Measurements from ENCODE around the gene HSD3B7.
A peak's percentile ranks its signal among the peaks of the same experiment; 100 is the strongest.

The HSD3B7 gene

GRCh38 chr16:30957456-30958174 lies 27.4 kb upstream of the HSD3B7 start, which contains the start of gene SETD1A:
Gene SETD1A, plus strand, starts transcription at chr16:30957754. Its CDS starts 978 bp downstream, at chr16:30958732.
- DNase-seq, result peak; percentile 98

- DNase-seq, result no peak
Measured at GRCh38 chr16:30958175-30959079, 26.6 kb upstream of the HSD3B7 start.

- no peak for DNase-seq
Measured at GRCh38 chr16:30961384-30961783, 23.6 kb upstream of the HSD3B7 start.

- DNase-seq, result no peak
Measured at GRCh38 chr16:30963925-30964511, 21.0 kb upstream of the HSD3B7 start.

GRCh38 chr16:30964574-30965226 lies 20.3 kb upstream of the HSD3B7 start:
- DNase-seq, result no peak

DNA sequence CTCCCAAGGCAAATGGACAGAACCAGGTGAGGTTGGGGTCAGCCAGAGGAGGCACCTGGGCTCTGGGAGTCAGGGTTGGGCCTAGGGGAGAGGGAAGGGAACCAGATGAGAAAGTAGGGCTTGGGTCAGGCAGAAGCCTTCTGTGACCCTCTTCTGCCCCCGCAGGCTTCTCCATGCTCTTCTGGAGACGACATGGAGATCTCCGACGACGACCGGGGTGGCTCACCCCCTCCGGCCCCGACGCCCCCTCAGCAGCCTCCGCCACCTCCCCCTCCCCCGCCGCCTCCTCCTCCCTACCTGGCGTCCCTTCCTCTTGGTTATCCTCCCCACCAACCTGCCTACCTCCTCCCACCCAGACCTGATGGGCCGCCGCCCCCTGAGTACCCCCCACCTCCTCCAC lies 19.6 kb upstream of the HSD3B7 start:
- no peak for DNase-seq

DNA sequence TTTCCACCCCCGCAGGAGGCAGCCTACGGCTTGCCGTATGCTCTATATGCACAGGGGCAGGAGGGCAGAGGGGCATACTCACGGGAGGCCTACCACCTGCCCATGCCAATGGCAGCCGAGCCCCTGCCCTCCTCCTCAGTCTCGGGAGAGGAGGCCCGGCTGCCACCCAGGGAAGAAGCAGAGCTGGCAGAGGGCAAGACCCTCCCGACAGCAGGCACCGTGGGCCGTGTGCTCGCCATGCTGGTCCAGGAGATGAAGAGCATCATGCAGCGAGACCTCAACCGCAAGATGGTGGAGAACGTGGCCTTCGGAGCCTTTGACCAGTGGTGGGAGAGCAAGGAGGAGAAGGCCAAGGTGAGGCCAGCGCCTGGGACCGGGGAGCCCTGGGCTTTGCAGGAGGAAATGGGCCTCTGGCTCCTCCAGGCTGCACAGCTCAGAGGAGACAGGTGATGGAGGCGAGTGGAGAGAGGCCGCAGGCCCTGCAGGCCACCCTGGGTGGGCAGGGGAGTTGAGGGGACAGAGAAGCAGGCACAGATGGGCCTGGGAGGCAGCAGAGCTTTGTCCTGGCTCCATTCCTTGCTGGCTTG lies 18.9 kb upstream of the HSD3B7 start:
- no peak for DNase-seq

- no peak for DNase-seq
Measured at GRCh38 chr16:30967795-30968194, 17.2 kb upstream of the HSD3B7 start.

DNA sequence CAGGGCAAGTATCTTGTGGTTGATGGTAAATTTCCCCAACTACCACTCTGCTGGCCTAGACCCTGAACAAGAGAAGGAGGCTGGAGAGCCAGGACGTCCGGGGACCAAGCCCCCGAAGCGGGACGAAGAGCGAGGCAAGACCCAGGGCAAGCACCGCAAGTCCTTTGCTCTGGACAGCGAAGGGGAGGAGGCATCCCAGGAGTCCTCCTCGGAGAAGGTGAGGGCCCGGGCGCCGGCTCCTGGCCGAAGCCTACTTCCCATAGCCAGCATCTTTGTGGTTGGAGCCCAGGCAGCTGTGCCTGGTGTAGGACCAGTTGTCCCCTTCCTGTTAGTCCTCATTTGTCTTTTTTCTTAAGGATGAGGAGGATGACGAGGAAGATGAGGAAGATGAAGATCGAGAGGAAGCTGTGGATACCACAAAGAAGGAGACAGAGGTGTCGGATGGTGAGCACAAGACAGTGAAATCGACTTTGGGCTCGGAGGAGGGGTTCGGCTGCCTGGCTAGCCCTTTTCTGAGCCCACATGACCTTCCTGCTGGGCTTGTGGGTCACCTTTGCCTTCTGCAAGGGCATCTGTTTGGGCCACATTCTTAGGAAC lies 15.7 kb upstream of the HSD3B7 start:
- no peak for DNase-seq

DNA sequence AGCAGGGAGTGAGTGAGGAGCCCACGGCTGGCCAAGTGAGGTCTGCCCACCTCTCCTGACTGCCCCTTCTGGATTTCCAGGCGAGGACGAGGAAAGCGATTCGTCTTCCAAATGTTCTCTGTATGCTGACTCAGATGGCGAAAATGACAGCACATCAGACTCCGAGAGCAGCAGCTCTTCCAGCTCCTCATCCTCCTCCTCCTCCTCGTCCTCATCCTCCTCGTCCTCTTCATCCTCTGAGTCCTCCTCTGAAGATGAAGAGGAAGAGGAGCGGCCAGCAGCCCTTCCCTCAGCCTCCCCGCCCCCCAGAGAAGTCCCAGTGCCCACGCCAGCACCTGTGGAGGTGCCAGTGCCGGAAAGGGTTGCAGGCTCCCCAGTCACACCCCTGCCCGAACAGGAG lies 13.7 kb upstream of the HSD3B7 start:
- DNase-seq, result no peak

DNA sequence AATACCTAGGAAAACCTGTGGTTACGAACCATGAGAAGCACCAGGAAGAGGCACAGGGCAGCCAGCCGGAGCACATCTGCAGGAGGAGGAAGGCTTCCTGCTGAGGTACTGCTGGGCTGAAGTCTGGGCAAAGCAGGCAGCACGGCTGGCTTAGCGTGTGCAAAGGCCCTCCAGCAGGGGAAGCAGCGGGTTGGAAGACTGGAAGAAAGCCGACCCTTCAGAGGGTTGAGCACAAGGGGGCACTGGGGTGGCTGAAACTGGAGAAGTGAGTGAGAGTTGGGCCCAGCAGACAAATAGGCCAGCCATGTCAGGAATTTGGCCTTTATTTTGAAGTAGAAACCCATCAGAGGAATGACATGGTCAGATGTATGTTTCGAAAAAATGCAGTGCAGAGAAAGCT lies 12.1 kb upstream of the HSD3B7 start:
- DNase-seq, result no peak

DNA sequence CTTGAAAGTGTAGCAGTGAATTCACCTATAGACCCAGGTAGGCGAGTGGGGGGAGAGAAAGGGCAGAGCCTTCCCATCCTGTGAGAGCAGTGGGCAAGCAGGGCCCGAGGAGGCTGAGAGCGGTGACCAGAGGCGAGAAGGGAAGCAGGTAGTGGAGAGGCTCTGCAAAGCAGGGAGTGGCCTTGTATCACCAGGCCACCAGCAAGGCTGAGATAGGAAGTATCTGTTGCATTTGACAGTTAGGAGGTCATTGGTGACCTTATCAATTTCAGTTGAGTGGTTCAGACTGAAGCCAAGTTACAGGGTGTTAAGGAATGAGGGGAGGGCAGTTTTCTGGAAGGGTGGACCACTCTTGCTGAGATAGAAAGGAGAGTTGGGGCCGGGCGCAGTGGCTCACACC lies 10.7 kb upstream of the HSD3B7 start:
- no peak for DNase-seq

DNA sequence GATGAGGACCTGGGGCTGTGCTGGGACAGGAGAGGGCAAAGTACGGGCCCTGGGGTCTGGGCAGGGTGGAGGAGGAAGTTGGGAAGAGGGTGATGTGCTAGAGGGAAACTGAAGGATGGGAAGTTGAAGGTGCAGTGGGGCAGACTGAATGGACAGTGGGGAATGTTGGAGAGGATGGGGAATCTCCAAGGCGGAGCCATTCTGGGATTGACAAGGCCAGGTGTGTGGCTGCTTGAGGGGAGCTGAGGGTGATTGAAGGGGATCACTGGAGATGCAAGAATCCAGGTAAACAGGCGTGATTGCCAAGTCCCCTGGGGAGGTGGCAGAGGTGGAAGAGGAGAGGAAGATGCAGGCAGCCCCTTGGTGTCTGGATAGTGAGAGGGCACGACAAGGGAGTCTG lies 8.5 kb upstream of the HSD3B7 start:
- DNase-seq, result no peak

DNA sequence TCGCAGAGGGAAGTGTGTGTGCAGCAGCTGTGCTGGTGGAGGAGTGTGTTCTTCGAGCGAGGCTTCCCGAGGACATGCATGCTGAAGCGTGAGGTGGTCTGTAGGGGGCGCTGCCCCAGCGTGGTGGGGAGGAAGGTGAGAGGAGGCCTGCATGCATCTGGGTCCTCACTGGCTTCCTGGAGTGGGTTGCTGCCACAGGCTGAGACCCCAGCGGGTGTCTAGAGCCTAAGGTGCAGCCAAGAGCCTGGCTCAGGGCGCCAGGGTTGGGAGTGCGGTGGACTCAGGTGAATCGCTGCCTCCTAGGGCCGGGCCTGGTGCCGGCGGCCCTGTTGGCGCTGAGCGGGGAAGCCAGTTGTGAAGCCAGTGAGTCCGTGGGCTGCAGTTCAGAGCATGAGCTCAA lies 7.5 kb upstream of the HSD3B7 start:
- peak; percentile 26 to 38 for DNase-seq

DNA sequence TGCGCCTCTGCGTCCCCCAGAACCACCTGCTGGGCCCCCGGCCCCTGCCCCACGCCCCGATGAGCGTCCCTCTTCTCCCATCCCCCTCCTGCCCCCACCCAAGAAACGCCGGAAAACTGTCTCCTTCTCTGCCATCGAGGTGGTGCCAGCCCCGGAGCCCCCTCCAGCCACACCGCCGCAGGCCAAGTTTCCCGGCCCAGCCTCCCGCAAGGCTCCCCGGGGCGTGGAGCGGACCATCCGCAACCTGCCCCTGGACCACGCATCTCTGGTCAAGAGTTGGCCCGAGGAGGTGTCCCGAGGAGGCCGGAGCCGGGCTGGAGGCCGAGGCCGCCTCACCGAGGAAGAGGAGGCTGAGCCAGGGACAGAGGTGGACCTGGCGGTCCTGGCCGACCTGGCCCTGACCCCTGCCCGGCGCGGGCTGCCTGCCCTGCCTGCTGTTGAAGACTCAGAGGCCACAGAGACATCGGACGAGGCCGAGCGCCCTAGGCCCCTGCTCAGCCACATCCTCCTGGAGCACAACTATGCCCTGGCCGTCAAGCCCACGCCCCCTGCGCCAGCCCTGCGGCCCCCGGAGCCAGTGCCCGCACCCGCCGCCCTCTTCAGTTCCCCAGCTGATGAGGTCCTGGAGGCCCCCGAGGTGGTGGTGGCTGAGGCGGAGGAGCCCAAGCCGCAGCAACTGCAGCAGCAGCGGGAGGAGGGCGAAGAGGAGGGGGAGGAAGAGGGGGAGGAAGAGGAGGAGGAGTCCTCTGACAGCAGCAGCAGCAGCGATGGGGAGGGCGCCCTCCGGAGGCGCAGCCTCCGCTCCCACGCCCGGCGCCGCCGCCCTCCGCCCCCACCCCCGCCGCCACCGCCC lies 5.6 kb upstream of the HSD3B7 start:
- DNase-seq, result no peak

DNA sequence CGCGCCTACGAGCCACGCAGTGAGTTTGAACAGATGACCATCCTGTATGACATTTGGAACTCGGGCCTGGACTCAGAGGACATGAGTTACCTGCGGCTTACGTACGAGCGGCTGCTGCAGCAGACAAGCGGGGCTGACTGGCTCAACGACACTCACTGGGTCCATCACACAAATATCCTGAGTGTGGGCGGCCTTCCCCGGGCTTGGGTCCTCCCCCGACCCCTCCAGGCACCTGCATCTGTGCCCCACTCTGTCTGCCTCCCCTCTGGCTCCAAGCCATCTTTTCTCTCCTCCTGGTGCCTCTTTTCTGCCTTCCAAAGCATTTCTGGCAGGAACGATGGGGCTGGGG lies 5.0 kb upstream of the HSD3B7 start:
- no peak for DNase-seq

- DNase-seq, result no peak
Measured at GRCh38 chr16:30980434-30980833, 4.6 kb upstream of the HSD3B7 start.

DNA sequence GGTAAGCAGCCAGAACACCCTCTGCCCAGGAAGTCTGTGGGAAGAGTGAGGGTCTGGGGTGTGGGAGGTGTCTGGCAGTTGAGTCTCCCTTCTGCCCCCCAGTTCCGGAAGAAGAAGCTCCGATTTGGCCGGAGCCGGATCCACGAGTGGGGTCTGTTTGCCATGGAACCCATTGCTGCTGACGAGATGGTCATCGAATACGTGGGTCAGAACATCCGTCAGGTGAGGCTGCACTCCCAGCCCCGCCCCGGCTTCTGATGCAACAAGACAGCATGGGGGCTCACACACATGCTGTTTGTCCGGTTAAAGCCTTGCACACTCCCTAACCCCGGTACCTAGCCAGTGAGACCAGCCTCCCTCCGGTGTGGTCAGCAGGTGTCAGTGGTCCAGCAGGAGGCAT lies 4.0 kb upstream of the HSD3B7 start:
- no peak for DNase-seq

DNA sequence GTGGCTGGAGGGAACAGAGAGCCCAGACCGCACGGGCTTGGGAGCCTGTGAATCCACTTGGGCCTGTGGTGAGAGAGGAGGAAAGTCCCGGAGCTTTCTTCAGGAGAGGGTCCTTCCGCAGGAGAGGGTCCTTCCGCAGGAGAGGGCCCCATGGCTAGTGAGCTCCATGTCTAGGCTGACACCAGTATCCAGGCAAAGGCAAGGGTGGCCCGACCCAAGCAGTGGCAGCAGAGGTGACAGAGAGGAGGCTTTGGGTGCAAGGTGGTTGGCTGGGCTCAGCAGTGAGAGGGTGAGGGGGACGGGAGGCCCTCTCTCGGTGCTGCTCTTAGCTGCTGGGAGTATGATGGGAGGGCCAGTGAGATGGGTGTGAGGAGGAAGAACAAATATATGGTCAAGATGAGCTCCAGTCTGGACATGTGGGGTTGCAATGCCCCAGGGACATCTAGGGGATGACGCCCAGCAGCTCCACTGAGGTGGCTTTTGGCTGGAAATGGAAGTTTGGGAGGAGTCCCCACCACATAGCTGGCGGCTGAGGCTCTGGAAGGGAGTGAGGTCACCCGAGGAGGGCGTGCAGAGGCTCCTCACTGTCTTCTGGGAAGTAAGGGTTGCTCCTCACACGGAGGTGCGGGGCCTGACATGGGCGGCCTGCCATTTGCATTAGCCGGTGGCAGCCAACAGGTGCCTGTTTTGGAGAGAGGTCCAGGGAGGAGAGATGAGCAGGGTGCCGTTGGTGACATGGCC lies 2.3 kb upstream of the HSD3B7 start:
- DNase-seq, result no peak

GRCh38 chr16:30983289-30983889 lies 1.6 kb upstream of the HSD3B7 start:
- no peak for DNase-seq
